GM12878 (cell line): ENCODE data around the gene MLKL. TPM values are rescaled to one million over a fixed set of nuclear protein-coding genes. Genes with fewer than 3 reads are reported as not detected.

Experiments
- ATAC-seq: fragments of 200-7000 bp; cut with Tn5 transposase; 3 replicates; pipeline ENCODE4 v1.9.1; 2020; ENCODE audit warnings: mild to moderate bottlenecking, moderate library complexity
- BruUV-seq: library from RNA; stranded (reverse); fragments of 400-500 nt; replicated peaks from 2 replicates; lab custom pipeline; 2021; lab: Mats Ljungman, UMichigan
- CTCF ChIA-PET: fragments of 300-600 bp; sonication (Branson Sonifier 250); formaldehyde crosslinking; extraction: SDS; loops from one replicate; lab custom pipeline; 2021; ENCODE audit warnings: inconsistent platforms; lab: Yijun Ruan, JAX
- POLR2A ChIA-PET: fragments of 350-600 bp; formaldehyde crosslinking; extraction: SDS; loops from one replicate; lab custom pipeline; 2021; ENCODE audit warnings: inconsistent platforms; lab: Charles Lee
- RAD21 ChIA-PET: fragments of 300-600 bp; sonication (Branson Sonifier 250); formaldehyde crosslinking; loops from one replicate; lab custom pipeline; 2023; ENCODE audit warnings: antibody characterized with exemption; ENCODE audit not compliant: unreplicated experiment; lab: Charles Lee
- SMC1A ChIA-PET: fragments of 300-600 bp; sonication (Branson Sonifier 250); formaldehyde crosslinking; loops from one replicate; lab custom pipeline; 2023; ENCODE audit not compliant: unreplicated experiment, uncharacterized antibody; lab: Charles Lee
- DNase-seq: peaks from one replicate; pipeline ENCODE4 v3.0.0-alpha.2; 2011; ENCODE audit warnings: low read depth, low spot score
- FAIRE-seq: peaks from 3 replicates; lab custom pipeline; 2011; peaks lifted over from hg19 to GRCh38; lab: Jason Lieb, UNC
- H2AFZ ChIP-seq: 2 replicates; pipeline ENCODE4 v1.6.0; 2011; ENCODE audit warnings: low read depth, low read length, control low read depth; ENCODE audit not compliant: control insufficient read depth
- H3K27ac ChIP-seq: 2 replicates; pipeline ENCODE4 v1.5.1; 2011; ENCODE audit warnings: control low read depth; ENCODE audit not compliant: control insufficient read depth, insufficient read depth
- H3K27me3 ChIP-seq, 2 experiments: replicated peaks in 1 of 2; 2 replicates each; pipeline versions ENCODE4 v1.6.0 to v1.6.1; 2011; ENCODE audit warnings: low read length in 1 of 2; ENCODE audit not compliant: control insufficient read depth in 2 of 2, insufficient read depth in 2 of 2
- H3K36me3 ChIP-seq, 2 experiments: 2 replicates each; pipeline ENCODE4 v1.5.1; 2011; ENCODE audit warnings: low read length in 1 of 2; ENCODE audit not compliant: control insufficient read depth in 2 of 2, insufficient read depth in 2 of 2
- H3K4me1 ChIP-seq: 2 replicates; pipeline ENCODE4 v1.6.1; 2011; ENCODE audit warnings: mild to moderate bottlenecking, low read length, moderate library complexity, mixed read lengths; ENCODE audit not compliant: control insufficient read depth, insufficient read depth
- H3K4me2 ChIP-seq: 2 replicates; pipeline ENCODE4 v1.6.0; 2011; ENCODE audit warnings: control low read depth; ENCODE audit not compliant: control insufficient read depth, insufficient read depth
- H3K4me3 ChIP-seq: fragments of 200-600 bp; sonication (generic); 2 replicates; pipeline ENCODE4 v1.5.1; 2016
- H3K79me2 ChIP-seq: 2 replicates; pipeline ENCODE4 v1.6.0; 2011; ENCODE audit warnings: low read length; ENCODE audit not compliant: control insufficient read depth, insufficient read depth
- H3K9ac ChIP-seq: 2 replicates; pipeline ENCODE4 v1.8.0; 2011; ENCODE audit warnings: low read length, control low read depth, mixed read lengths; ENCODE audit not compliant: control insufficient read depth, insufficient read depth
- H3K9me3 ChIP-seq: replicated peaks from 3 replicates; pipeline ENCODE4 v1.5.1; 2011; ENCODE audit warnings: mild to moderate bottlenecking, low read length; ENCODE audit not compliant: control insufficient read depth, insufficient read depth
- H4K20me1 ChIP-seq: 2 replicates; pipeline ENCODE4 v1.6.0; 2011; ENCODE audit not compliant: control insufficient read depth, insufficient read depth
- ASH2L ChIP-seq: fragments of 300-600, 200-600 bp; sonication (generic); IDR thresholded peaks from 2 replicates; pipeline ENCODE4 v1.6.1; 2017; ENCODE audit warnings: low read depth, mild to moderate bottlenecking, borderline replicate concordance
- ATF7 ChIP-seq: fragments of 450-650 bp; IDR thresholded peaks from 2 replicates; pipeline ENCODE4 v1.6.1; 2016; ENCODE audit warnings: low read depth, mild to moderate bottlenecking
- CBX5 ChIP-seq: sonication (generic); IDR thresholded peaks from 2 replicates; pipeline ENCODE4 v1.6.1; 2016; ENCODE audit warnings: low read depth, moderate library complexity, mild to moderate bottlenecking, inconsistent platforms
- HDGF ChIP-seq: fragments of 450-650 bp; IDR thresholded peaks from 2 replicates; pipeline ENCODE4 v1.6.1; 2016; ENCODE audit warnings: antibody characterized with exemption
- LARP7 ChIP-seq: fragments of 450-650 bp; IDR thresholded peaks from 2 replicates; pipeline ENCODE4 v1.6.1; 2017; ENCODE audit warnings: mild to moderate bottlenecking
- MYB ChIP-seq: fragments of 150-350 bp; IDR thresholded peaks from 2 replicates; pipeline ENCODE4 v1.6.1; 2014; ENCODE audit warnings: mild to moderate bottlenecking, low read depth, low read length, borderline replicate concordance
- POLR2AphosphoS2 ChIP-seq: IDR thresholded peaks from 2 replicates; pipeline ENCODE4 v1.6.1; 2011; ENCODE audit warnings: low read depth, mild to moderate bottlenecking, low read length, improper control_type of control experiment, moderate library complexity
- RAD21 ChIP-seq: IDR thresholded peaks from 2 replicates; pipeline ENCODE4 v1.6.1; 2011; ENCODE audit warnings: mild to moderate bottlenecking, low read depth, low read length, moderate library complexity; ENCODE audit not compliant: insufficient read depth
- SIX5 ChIP-seq: IDR thresholded peaks from 2 replicates; pipeline ENCODE4 v1.6.1; 2011; ENCODE audit warnings: mild to moderate bottlenecking, low read depth, low read length, moderate library complexity; ENCODE audit not compliant: severe bottlenecking
- SPI1 ChIP-seq: IDR thresholded peaks from 2 replicates; pipeline ENCODE4 v1.6.1; 2011; ENCODE audit warnings: low read depth, mild to moderate bottlenecking, low read length, moderate library complexity, borderline replicate concordance; ENCODE audit not compliant: insufficient read depth
- SUPT20H ChIP-seq: IDR thresholded peaks from 2 replicates; pipeline ENCODE4 v1.6.1; 2011; ENCODE audit warnings: low read depth, mild to moderate bottlenecking, low read length, moderate library complexity, borderline replicate concordance; ENCODE audit not compliant: control insufficient read depth
- TBL1XR1 ChIP-seq: IDR thresholded peaks from 2 replicates; pipeline ENCODE4 v1.6.1; 2012; ENCODE audit warnings: low read depth, low read length, improper control_type of control experiment
- WGBS: methylation state at CpG from one replicate; pipeline ENCODE4 v1.1.6; 2016; ENCODE audit warnings: low lambda C conversion rate; ENCODE audit not compliant: insufficient replicate concordance, insufficient coverage; ENCODE audit errors: missing lambda C conversion rate; 5-methylcytosine and 5-hydroxymethylcytosine counted together
- in situ Hi-C: fragments of 300-500 bp; cut with MboI; formaldehyde crosslinking; loops from 9 replicates; pipeline ENCODE4 v1.14.3; 2018; ENCODE audit warnings: mixed read lengths
- intact Hi-C: fragments of 100-400 bp; cut with micrococcal nuclease; formaldehyde crosslinking; loops from one replicate; pipeline ENCODE4 v1.14.2; 2022; ENCODE audit not compliant: unreplicated experiment
- polyA plus RNA-seq, 11 experiments: library from polyadenylated mRNA; depleted of rRNA in 4 of 11; unstranded in 6 of 11; stranded (reverse) in 5 of 11; fragments of >200 nt; fragmentation: Nextera tagmentation in 4 of 11; fragmentation: Illumina TruSeq in 1 of 11; extraction: Ambion mirVana in 4 of 11; extraction: Trizol in 1 of 11; gene quantifications; 1 replicate in 1 of 11; 2 replicates in 10 of 11; pipeline versions ENCODE4 v1.2.1 to v1.2.3, GENCODE V29; 2011 to 2016; ENCODE audit warnings: inconsistent platforms in 2 of 11, missing spikeins in 2 of 11, low read depth in 1 of 11
- total RNA-seq, 4 experiments: library from RNA; depleted of rRNA in 3 of 4; stranded (reverse); fragments of >200 nt in 3 of 4; fragmentation: Illumina TruSeq in 1 of 4; extraction: Trizol in 1 of 4; gene quantifications; 2 replicates each; pipeline versions ENCODE4 v1.2.1 to v1.2.3, GENCODE V29; 2013 to 2021
- TF ChIP-seq, protein P1 (sequence below): IDR thresholded peaks from 2 replicates; pipeline ENCODE4 v1.6.1; 2011; ENCODE audit warnings: borderline replicate concordance, low read depth, mild to moderate bottlenecking, moderate library complexity, low read length; ENCODE audit not compliant: insufficient read depth, poor library complexity, severe bottlenecking
- TF ChIP-seq, protein P2 (sequence below): fragments of 450-650 bp; formaldehyde crosslinking; IDR thresholded peaks from 2 replicates; pipeline ENCODE4 v1.5.0; 2022; ENCODE audit warnings: mild to moderate bottlenecking, missing genetic modification characterization
- TF ChIP-seq, protein P3 (sequence below): fragments of 450-650 bp; IDR thresholded peaks from 2 replicates; pipeline ENCODE4 v1.6.1; 2017; ENCODE audit warnings: mild to moderate bottlenecking, moderate library complexity

MLKL gene
- total and polyA plus RNA-seq, 10 of the 15 experiments (the other 5 are each of a cell fraction or from before 2014, with no cell fraction given): 3.8 to 14.5 (median 11.2) TPM

DNA sequence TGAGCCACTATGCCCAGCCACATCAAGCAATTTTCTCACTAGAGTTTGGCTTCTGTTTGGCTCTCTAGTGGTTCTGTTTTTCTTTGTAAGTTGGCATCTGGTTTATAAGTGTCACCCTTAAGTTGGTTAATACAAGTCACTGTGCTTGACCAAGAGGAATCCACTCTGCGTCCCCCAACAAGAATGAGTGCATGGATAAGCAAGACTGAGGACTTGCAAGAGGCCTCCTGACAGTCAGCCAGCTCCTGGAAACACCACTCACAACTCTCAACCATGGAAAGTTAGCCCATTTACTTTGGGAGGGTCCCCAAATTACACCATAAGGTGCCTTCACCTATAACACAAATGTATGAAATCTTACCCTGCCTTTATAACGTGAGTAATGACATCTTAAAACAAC lies 41.6 kb downstream of the MLKL start:
- Histone ChIP-seq H3K27me3 (no peaks in the 10 kb centered on the region), H3K27ac (no peak overlapping the region), H3K4me3 (peak overlapping the region; percentile 44; the same call in 1 of the 2 replicates), H3K9ac (no peak overlapping the region), H3K9me3 (no peaks in the 10 kb centered on the region), H4K20me1 (peaks cover 12% of the 10 kb centered on the region), H3K4me1 (peaks cover 15% of the 10 kb centered on the region; the same call in 1 of the 2 replicates), H3K79me2 (peaks cover 83% of the 10 kb centered on the region), H3K4me2 (peak overlapping the region; percentile 22; the same call in 1 of the 2 replicates), H3K36me3 (peaks cover 10 to 55% of the 10 kb centered on the region in 2 experiments), H2AFZ (no peak overlapping the region)
- FAIRE-seq (no peak), DNase-seq (no peak), ATAC-seq (no peak)
- in situ Hi-C loops: no loop called here
- BruUV-seq: no TSS peak
- ChIA-PET RAD21 (no interaction called here), SMC1A (interaction anchor here (1.1 kb wide), 1 partner anchor 35 kb away, joined by 3 read pairs; no protein-coding TSS in a partner anchor), CTCF (interaction anchor here (1.0 to 1.4 kb wide), 2 partner anchors 7 to 23 kb away, joined by 4 read pairs; no protein-coding TSS in a partner anchor), POLR2A (interaction anchor here (0.6 to 1.0 kb wide), 4 partner anchors 14 to 90 kb away, joined by 3 to 4 read pairs (median 4); no protein-coding TSS in a partner anchor)
- intact Hi-C loops: no loop called here
- TF ChIP-seq SUPT20H: no peak
- no peak for TF ChIP-seq CBX5
- TF ChIP-seq ATF7: no peak
- TF ChIP-seq SPI1: no peak
- TF ChIP-seq, protein P1, sequence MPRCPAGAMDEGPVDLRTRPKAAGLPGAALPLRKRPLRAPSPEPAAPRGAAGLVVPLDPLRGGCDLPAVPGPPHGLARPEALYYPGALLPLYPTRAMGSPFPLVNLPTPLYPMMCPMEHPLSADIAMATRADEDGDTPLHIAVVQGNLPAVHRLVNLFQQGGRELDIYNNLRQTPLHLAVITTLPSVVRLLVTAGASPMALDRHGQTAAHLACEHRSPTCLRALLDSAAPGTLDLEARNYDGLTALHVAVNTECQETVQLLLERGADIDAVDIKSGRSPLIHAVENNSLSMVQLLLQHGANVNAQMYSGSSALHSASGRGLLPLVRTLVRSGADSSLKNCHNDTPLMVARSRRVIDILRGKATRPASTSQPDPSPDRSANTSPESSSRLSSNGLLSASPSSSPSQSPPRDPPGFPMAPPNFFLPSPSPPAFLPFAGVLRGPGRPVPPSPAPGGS: no peak
- no peak for TF ChIP-seq RAD21
- TF ChIP-seq TBL1XR1: no peak
- TF ChIP-seq SIX5: no peak
- TF ChIP-seq, protein P2, sequence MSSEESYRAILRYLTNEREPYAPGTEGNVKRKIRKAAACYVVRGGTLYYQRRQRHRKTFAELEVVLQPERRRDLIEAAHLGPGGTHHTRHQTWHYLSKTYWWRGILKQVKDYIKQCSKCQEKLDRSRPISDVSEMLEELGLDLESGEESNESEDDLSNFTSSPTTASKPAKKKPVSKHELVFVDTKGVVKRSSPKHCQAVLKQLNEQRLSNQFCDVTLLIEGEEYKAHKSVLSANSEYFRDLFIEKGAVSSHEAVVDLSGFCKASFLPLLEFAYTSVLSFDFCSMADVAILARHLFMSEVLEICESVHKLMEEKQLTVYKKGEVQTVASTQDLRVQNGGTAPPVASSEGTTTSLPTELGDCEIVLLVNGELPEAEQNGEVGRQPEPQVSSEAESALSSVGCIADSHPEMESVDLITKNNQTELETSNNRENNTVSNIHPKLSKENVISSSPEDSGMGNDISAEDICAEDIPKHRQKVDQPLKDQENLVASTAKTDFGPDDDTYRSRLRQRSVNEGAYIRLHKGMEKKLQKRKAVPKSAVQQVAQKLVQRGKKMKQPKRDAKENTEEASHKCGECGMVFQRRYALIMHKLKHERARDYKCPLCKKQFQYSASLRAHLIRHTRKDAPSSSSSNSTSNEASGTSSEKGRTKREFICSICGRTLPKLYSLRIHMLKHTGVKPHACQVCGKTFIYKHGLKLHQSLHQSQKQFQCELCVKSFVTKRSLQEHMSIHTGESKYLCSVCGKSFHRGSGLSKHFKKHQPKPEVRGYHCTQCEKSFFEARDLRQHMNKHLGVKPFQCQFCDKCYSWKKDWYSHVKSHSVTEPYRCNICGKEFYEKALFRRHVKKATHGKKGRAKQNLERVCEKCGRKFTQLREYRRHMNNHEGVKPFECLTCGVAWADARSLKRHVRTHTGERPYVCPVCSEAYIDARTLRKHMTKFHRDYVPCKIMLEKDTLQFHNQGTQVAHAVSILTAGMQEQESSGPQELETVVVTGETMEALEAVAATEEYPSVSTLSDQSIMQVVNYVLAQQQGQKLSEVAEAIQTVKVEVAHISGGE (CRISPR knock-in tag): no peak
- no peak for TF ChIP-seq MYB
- no peak for TF ChIP-seq POLR2AphosphoS2
- TF ChIP-seq LARP7: no peak
- TF ChIP-seq, protein P3, sequence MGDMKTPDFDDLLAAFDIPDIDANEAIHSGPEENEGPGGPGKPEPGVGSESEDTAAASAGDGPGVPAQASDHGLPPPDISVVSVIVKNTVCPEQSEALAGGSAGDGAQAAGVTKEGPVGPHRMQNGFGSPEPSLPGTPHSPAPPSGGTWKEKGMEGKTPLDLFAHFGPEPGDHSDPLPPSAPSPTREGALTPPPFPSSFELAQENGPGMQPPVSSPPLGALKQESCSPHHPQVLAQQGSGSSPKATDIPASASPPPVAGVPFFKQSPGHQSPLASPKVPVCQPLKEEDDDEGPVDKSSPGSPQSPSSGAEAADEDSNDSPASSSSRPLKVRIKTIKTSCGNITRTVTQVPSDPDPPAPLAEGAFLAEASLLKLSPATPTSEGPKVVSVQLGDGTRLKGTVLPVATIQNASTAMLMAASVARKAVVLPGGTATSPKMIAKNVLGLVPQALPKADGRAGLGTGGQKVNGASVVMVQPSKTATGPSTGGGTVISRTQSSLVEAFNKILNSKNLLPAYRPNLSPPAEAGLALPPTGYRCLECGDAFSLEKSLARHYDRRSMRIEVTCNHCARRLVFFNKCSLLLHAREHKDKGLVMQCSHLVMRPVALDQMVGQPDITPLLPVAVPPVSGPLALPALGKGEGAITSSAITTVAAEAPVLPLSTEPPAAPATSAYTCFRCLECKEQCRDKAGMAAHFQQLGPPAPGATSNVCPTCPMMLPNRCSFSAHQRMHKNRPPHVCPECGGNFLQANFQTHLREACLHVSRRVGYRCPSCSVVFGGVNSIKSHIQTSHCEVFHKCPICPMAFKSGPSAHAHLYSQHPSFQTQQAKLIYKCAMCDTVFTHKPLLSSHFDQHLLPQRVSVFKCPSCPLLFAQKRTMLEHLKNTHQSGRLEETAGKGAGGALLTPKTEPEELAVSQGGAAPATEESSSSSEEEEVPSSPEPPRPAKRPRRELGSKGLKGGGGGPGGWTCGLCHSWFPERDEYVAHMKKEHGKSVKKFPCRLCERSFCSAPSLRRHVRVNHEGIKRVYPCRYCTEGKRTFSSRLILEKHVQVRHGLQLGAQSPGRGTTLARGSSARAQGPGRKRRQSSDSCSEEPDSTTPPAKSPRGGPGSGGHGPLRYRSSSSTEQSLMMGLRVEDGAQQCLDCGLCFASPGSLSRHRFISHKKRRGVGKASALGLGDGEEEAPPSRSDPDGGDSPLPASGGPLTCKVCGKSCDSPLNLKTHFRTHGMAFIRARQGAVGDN: no peak
- TF ChIP-seq ASH2L: no peak
- TF ChIP-seq HDGF: no peak
- WGBS: 97% methylated on average over 2 of the region's 2 CpGs
